UCSD-AML1 (cell line): ENCODE results near the gene CAPNS2.

Source experiments
- DNase-seq: peaks from one replicate; lab custom pipeline; 2025; ENCODE audit not compliant: unreplicated experiment; lab: John Stamatoyannopoulos, UW

The CAPNS2 gene

GRCh38 chr16:55566432-55567175 lies at the start of gene CAPNS2:
CAPNS2 (plus strand) TSS chr16:55566684; CDS start chr16:55566757, 73 bp downstream.
- DNase-seq = no peak

- no peak for DNase-seq
Measured at GRCh38 chr16:55521792-55522191, 44.7 kb upstream of the CAPNS2 start.

GRCh38 chr16:55526441-55526840 lies 40.0 kb upstream of the CAPNS2 start:
- DNase-seq = no peak

- no peak for DNase-seq
Measured at GRCh38 chr16:55527885-55528284, 38.6 kb upstream of the CAPNS2 start.

GRCh38 chr16:55529018-55529417 lies 37.5 kb upstream of the CAPNS2 start:
- no peak for DNase-seq

- DNase-seq = no peak
Measured at GRCh38 chr16:55530316-55530856, 36.1 kb upstream of the CAPNS2 start.

GRCh38 chr16:55532227-55532626 lies 34.3 kb upstream of the CAPNS2 start:
- DNase-seq = no peak

- no peak for DNase-seq
Measured at GRCh38 chr16:55534756-55535155, 31.7 kb upstream of the CAPNS2 start.

- DNase-seq = no peak
Measured at GRCh38 chr16:55539049-55539448, 27.4 kb upstream of the CAPNS2 start.

GRCh38 chr16:55539488-55539887 lies 27.0 kb upstream of the CAPNS2 start:
- no peak for DNase-seq

- no peak for DNase-seq
Measured at GRCh38 chr16:55540221-55540620, 26.3 kb upstream of the CAPNS2 start.

GRCh38 chr16:55542459-55543082 lies 23.9 kb upstream of the CAPNS2 start:
- no peak for DNase-seq

- no peak for DNase-seq
Measured at GRCh38 chr16:55543472-55543871, 23.0 kb upstream of the CAPNS2 start.

- no peak for DNase-seq
Measured at GRCh38 chr16:55552621-55553020, 13.9 kb upstream of the CAPNS2 start.

GRCh38 chr16:55555436-55555835 lies 11.0 kb upstream of the CAPNS2 start:
- no peak for DNase-seq

GRCh38 chr16:55557186-55557585 lies 9.3 kb upstream of the CAPNS2 start:
- DNase-seq = no peak

GRCh38 chr16:55559233-55559632 lies 7.3 kb upstream of the CAPNS2 start:
- DNase-seq = no peak

GRCh38 chr16:55559933-55560516 lies 6.5 kb upstream of the CAPNS2 start:
- DNase-seq = no peak

- DNase-seq = no peak
Measured at GRCh38 chr16:55561319-55561848, 5.1 kb upstream of the CAPNS2 start.

- DNase-seq = no peak
Measured at GRCh38 chr16:55562936-55563335, 3.5 kb upstream of the CAPNS2 start.

GRCh38 chr16:55563797-55564196 lies 2.7 kb upstream of the CAPNS2 start:
- no peak for DNase-seq

GRCh38 chr16:55565086-55565485 lies 1.4 kb upstream of the CAPNS2 start:
- no peak for DNase-seq
